Progenitor cell of endocrine pancreas (in vitro differentiated cells): ENCODE measurements around the gene GBA3. TPM values are rescaled to one million over a fixed set of nuclear protein-coding genes. Genes with fewer than 3 reads are reported as not detected.

ENCODE experiments used
- DNase-seq: peaks from one replicate; pipeline ENCODE4 v3.0.0; 2021; ENCODE audit warnings: low spot score; ENCODE audit not compliant: unreplicated experiment
- H3K27ac Mint-ChIP-seq: 2 replicates; pipeline ENCODE4 v1.8.0; 2021; ENCODE audit warnings: mild to moderate bottlenecking, moderate library complexity, mixed read lengths
- H3K27me3 Mint-ChIP-seq: 2 replicates; pipeline ENCODE4 v1.8.0; 2021; ENCODE audit warnings: mixed read lengths
- H3K36me3 Mint-ChIP-seq: 2 replicates; pipeline ENCODE4 v1.8.0; 2022; ENCODE audit warnings: mixed read lengths; ENCODE audit not compliant: insufficient read depth
- H3K4me1 Mint-ChIP-seq: 2 replicates; pipeline ENCODE4 v1.8.0; 2021; ENCODE audit warnings: low read depth, mixed read lengths
- H3K4me3 Mint-ChIP-seq: 2 replicates; pipeline ENCODE4 v1.8.0; 2021; ENCODE audit warnings: low read depth, mild to moderate bottlenecking, moderate library complexity, mixed read lengths
- H3K9me3 Mint-ChIP-seq: 2 replicates; pipeline ENCODE4 v1.8.0; 2021; ENCODE audit warnings: low read depth, mixed read lengths
- CTCF ChIP-seq: fragments of 200-600 bp; sonication (generic); IDR thresholded peaks from one replicate; pipeline ENCODE4 v1.5.0; 2021; ENCODE audit warnings: antibody characterized with exemption, mild to moderate bottlenecking; ENCODE audit not compliant: unreplicated experiment
- total RNA-seq: library from RNA; stranded (reverse); gene quantifications from 2 replicates; pipeline ENCODE4 v1.2.1, GENCODE V29; 2021

Gene GBA3
- total RNA-seq, 1 donor from 2014 or later, result 0.29 TPM

DNA sequence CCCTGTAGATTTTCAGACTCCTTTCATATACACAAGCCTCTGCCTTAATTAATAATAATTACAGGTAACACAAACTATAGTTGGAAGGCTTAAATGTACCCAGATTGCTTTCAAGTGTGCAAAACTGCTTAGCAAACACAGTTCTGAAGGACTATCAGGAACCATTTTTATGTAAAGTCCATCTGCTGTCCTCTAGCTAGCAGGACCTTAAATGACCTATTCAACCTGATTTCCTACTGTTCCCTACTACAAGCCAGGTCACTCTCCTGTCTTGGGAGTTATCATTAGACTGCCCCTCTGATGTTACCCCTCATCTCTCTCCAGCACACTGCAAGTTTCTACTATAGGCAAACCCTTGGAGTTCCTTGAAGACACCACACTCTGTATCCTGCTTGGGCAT is 157.3 kb downstream of the GBA3 start:
- no peaks in the 10 kb centered on the region for H3K36me3 Mint-ChIP-seq
- DNase-seq, result no peak
- H3K27ac Mint-ChIP-seq, result no peak overlapping the region
- no peaks in the 10 kb centered on the region for H3K4me1 Mint-ChIP-seq
- H3K27me3 Mint-ChIP-seq, result no peaks in the 10 kb centered on the region
- H3K9me3 Mint-ChIP-seq, result peaks cover 3% of the 10 kb centered on the region
- TF ChIP-seq CTCF, result no peak
- no peak overlapping the region for H3K4me3 Mint-ChIP-seq

GRCh38 chr4:22850630-22851029 is 157.9 kb downstream of the GBA3 start:
- peaks cover 3% of the 10 kb centered on the region for H3K9me3 Mint-ChIP-seq
- H3K36me3 Mint-ChIP-seq, result no peaks in the 10 kb centered on the region
- no peak overlapping the region for H3K27ac Mint-ChIP-seq
- TF ChIP-seq CTCF, result no peak
- H3K4me3 Mint-ChIP-seq, result no peak overlapping the region
- no peaks in the 10 kb centered on the region for H3K4me1 Mint-ChIP-seq
- DNase-seq, result no peak
- H3K27me3 Mint-ChIP-seq, result no peaks in the 10 kb centered on the region

DNA sequence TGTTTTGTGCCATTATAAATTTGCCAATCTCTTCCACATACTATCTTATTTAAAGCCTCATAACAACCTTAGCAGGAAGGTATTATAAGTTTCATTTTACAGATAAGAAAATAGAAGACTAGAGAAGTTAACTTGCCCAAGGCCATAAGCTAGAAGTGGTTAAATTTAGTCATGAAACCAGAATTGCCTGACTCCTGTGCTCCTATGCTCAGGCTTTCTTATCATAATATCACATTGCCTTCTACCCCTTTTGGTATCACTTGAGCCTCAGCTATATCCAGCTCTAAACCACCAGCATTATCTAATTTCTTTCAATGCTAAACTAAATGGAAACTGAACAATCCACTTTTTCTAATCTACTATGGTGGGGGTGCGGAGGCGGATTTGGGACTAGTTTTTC is 164.7 kb downstream of the GBA3 start:
- no peaks in the 10 kb centered on the region for H3K36me3 Mint-ChIP-seq
- TF ChIP-seq CTCF, result no peak
- no peak overlapping the region for H3K27ac Mint-ChIP-seq
- H3K4me3 Mint-ChIP-seq, result no peak overlapping the region
- no peak for DNase-seq
- H3K9me3 Mint-ChIP-seq, result peaks cover 3% of the 10 kb centered on the region
- no peaks in the 10 kb centered on the region for H3K27me3 Mint-ChIP-seq
- H3K4me1 Mint-ChIP-seq, result no peaks in the 10 kb centered on the region

DNA sequence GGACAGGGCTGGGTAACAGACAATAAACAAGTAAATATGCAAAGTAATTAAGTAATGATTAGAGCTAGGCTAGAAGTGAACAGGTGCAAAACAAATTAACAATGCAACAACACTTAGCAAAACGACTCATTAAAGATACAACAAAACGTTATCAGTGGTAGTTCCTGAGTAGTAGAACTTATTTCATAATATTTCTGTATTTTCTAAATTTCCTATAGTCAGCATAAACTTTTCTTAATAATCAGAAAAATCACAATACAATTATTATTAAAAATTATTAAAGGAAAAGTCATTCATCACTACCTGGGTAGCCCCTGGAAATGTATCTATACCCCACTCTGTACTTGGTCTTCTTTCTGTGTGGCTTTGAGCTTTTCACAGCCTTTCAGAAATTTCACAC is 166.6 kb downstream of the GBA3 start:
- Mint-ChIP-seq H3K27me3 (no peaks in the 10 kb centered on the region), H3K4me3 (no peak overlapping the region), H3K27ac (no peak overlapping the region), H3K9me3 (no peaks in the 10 kb centered on the region), H3K36me3 (no peaks in the 10 kb centered on the region), H3K4me1 (no peaks in the 10 kb centered on the region)
- DNase-seq, result no peak
- no peak for TF ChIP-seq CTCF

Other genes with a start within 250 kb of the GBA3 start
- gene ADGRA3, start 176.9 kb upstream of the GBA3 start, total RNA-seq, result 127 and 145 TPM in 2 replicates